ENCODE results near the gene EFCC1. TPM values are rescaled to one million over a fixed set of nuclear protein-coding genes. Genes with fewer than 3 reads are reported as not detected.

EFCC1 gene
- total RNA-seq, 1 donor from 2014 or later: 0.94 TPM

DNA sequence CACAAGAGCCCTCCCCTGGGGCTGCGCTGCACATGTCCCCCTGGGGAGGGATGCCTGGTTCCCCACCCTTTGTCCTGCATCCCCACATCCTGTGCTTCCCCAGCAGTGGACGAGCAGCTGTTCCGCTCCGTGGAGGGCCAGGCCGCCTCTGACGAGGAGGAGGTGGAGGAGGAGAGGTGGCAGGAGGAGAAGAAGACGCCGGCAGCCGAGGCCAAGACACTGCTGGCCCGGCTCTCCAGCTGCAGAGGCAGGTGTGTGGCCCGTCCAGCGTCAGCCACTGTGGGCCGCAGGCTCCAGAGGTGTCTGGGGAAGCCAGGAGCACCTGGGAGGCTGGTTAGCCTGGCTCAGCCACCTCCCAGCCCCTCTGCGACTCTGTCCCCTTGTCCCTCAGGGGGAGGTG, 31.6 kb downstream of the EFCC1 start:
- no peak for DNase-seq

DNA sequence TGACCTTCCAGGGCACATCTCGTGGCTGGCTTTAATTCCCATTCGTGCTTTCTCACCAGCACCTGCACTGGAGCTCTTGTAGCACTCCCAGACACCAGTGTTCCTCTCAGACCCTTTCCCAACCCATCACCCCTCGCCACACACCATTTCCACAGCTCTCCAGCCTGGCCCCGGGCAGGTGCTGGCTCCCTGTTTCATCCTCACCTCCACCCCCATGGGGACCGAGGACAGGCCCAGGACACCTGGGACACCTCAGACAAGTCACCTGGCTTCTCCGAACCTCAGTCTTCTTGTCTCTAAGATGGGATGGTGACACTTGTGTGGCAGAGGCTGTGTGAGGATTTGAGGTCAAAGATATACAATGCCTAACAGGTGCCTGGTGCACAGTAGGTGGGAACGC, 32.0 kb downstream of the EFCC1 start:
- no peak for DNase-seq

DNA sequence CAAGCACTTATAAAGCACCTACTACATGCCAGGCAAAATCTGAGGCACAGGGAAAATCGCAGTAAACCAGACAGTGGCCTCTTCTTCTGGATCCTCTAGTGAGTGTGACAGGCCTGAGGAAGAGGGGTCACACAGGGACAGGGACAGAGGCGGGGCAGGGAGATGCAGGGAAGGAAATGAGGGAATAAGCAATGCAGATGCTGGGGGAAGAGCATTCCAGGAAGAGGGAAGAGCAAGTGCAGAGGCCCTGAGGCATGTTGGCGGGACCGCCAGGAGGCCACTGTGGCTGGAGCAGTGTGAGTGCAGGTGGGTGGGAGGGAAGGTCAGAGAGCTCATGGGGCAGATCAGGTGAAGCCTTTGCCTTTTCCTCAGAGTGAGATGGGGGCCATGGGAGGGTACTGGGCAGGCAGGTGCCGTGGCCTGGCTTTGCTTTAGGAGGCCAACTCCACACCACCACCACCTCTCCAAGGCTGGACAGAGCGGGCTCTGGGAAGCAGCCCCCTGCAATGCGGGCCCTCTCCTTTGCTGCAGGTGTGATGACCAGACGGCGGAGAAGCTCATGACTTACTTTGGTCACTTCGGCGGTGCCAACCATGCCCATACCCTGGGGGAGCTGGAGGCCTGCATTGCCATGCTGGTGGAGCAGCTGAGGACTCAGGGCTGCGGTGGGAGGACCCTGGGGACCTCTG, 32.7 kb downstream of the EFCC1 start:
- DNase-seq: no peak

DNA sequence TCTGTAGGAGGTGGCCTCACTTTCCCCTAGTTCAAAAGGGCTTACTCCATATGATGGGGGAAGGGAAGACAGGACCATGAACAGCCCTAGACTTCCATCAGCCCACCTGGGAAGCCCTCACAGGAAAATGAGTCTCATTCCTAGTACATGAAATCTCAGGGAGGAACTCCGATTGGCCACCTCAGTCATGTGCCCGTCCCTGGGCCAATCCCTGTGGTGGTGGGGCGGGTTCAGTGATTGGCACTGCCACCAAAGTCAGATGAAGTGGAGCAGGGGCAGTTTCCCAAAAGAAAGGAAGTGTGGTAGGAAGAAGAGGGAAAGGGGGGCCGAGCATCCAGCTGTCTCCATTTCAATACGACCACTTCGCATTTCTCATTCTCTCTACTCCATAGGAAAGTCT, 33.5 kb downstream of the EFCC1 start:
- DNase-seq: no peak

DNA sequence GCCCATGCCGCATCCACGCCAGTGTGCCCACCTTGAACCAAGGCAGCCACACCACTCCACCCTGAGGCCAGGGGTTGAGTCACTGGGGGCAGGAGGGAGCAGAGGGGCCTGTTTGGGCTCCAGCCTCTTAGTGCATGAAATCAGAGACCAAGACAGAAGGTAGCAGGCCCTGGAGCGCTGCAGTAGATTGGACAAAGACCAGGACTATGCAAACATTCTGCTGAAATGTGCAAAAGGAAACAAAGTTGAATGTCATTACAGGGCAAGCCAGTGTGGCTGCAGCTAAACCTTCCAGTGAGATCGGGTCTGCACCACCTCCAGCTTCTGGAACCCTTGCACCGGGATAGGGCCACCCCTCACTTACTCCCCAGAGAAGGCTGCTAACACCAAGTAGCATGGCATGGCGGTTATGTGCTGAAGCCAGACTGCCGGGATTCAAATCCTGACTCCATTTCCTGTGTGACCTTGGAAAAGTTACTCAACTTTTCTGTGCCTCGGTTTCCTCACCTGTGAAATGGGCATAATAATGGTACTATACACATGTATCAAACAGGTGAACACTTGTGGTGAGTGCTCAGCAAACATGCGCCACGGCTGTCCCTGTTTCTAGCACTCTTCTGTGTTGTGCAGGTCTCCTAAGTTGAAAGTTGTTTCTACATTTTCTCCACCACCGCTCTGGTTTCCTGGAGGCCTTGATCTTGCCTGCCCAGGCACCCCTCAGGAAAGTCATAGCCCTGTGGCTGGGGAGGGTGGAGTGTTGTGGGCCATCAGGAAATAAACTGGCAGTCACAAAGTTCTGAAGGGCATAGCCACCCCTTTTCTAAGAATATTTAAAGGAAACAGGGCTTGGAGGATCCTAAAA, 34.5 kb downstream of the EFCC1 start:
- DNase-seq: no peak

DNA sequence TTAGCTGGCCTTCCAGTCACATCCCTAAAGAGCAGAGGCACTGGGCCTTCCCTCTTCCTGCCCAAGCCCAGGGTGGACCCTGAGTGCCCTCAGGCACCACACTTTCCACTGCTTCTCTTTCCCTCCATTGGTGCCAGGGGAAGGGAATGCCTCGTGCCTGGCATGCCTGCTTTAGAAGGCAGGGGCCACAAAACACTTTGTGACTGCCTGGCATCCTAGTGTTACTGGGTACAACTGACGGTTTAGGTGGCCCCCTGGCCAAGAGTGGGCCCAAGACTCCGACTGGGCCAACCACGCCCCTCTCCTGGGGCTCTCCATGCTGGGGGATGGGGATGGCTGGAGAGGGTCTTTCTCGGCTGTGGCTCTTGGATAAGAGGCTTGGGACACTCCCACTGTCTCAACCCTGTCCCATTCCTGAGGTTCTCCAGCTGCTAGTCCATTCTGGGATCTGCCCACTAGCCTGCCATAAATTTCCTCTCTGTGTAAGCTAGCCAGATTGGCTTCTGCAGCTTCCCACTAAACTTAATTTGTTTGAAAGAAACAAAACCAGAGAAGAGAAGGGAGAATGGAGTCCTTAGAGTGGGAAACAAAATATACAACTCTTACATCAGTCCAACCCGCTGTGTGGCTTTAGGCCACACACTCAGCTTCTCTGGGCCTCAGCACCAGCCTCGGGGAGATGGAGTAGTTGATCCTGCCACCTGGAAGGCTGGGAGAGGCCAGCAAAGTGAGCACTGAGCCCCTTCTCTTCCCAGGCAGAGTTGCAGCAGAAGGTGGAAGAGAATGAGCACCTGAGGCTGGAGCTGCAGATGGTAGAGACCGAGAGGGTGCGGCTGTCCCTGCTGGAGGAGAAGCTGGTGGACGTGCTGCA, 35.4 kb downstream of the EFCC1 start:
- no peak for DNase-seq

DNA sequence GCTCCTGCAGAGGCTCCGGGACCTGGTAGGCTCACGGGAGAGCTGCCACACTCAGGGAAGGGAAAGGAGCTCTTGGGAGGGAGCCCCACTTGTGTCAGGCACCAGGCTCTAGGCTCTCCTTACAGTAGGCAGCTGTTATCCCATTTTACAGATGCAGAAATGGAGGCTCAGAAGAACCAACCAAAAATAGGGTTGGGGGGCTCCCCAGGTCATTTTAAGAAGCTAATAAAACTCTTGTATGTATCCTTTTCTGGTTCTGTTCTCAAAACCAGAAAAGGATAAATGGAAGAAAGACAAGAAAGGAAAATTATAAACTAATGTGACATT, 36.0 kb downstream of the EFCC1 start:
- no peak for DNase-seq

DNA sequence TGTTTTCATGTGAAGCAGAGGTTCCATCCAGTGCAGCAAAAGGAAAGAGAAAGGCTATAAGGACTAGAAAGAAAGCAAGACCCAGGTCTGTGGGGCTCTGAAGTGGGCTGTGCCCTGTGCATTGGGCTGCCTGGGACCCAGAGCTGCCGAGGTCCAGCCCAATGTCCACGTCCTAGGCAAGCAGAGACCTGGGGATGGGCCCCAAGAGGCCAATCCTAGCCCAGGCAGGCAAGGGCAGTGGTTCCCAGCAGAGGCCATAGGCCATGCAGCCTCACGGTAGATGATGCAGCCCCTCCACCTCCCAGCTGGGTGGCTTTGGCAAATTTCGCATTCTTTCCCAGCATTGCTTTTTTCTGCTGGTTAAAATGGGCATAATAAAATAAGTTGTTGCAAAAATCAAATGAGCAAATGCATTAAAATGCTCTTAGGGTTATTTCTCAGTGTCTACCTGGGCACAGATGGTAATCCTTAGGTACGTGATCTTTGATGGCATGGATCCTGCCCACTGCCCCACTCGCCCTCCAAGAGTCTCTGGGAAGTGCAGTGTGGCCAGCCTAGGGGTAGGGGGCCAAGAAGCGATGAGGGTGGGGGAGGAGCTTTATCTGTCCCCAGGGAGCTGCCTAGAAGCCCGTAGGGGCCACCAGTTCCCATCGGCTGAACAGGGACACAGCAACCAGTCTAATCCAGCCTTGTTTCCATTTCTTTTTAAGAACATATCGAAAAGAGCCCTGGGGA, 37.2 kb downstream of the EFCC1 start:
- DNase-seq: no peak

DNA sequence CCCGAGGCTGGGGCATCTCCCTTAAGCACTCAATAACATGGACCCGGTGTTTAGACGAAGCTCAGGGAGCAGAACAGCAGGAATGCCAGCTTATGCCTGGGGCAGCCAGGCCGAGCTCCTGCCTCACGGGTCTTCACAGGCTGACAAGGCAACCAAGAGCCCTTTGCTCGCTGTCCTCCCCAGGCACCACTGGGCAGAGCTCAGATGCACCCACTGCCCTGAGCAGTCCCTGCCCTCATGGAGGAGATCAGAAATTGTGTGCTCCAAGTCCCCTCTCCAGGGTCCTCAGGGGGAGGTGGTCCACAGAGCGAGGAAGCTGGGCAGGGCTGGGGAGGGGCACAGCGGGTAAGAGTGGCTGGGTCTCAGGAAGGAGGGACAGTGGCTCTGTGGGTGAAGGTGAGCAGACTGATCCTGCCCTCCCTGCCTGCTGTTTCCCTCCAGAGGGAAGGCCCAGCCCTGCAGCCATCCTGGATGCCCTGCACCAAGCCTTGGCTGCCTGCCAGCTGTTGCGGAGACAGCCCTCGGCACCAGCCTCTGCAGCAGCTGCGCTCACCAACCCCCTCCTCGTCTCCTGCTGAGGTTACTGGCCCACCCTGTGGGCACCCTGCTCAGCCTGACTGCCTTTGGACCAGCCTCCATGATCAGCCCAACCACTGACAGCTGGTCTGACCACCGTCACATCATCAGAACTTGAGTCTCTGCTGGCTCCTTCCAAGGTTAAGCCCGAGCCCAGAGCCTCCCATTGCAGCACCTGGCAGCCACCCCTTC, 38.4 kb downstream of the EFCC1 start:
- DNase-seq: no peak

DNA sequence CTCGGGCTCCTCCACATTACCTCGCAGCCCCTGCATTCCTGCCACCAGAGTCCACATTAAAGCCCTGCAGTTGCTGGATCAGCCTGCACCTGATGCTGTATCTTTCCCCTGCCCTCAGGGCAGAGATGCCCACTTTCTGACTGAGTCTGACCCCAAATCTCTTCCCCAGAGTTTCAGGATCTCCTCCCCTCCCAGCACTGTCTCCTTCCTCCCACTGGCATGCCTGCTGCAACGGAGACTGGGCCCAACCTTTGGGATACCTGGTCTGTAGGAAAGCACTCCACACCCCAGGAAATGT, 38.9 kb downstream of the EFCC1 start:
- DNase-seq: no peak

DNA sequence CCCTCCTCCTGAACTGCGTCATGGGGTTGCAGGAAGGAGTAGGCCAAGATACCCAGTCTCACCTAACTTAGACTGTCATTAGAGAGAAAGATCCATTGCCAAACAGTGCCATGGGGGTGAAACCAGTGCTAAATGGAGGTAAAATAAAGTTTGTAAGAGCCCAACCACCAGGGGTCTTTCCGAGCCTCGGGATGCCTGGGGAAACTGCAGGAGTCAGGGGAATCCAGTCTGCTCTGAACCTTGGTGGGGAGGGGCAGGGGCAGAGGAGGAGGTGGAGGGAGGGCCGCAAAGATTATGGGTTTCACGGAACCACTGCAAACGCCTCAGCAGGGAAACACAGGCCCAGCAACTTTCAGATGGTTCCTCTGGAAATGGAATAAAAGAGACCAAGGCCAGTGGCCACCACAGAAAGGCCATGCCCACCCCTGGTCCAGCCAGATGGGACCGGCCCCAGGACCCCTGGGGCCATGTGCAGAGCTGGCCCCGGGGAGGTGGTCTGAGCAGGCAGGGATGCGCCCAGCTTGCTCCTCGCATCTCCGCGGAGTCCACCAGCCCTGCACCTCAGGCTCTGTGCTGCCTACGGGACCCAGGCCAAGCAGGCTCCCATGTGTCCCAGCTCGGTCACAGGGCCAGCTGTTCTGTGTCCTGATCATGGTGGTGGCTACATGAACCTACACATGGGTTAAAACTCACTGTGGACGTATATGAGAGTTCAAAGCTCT, 39.6 kb downstream of the EFCC1 start:
- no peak for DNase-seq

DNA sequence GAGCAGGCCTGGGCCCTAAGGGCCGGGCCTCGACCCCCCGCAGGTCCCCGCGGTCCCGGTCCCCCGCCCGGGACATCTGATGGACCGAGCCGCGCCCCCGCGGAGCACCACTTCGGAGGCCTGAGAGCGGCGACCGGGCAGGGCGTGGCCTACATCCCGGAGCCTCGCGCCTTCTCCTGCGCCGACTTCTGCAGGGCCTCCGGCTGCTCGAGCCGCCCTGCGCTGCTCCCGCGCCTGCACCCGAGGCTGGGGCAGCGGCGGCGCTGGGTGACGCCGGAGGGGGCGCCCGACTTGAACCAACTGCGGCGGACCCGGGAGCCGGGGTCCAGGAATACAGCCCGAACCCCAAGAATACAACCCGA, 44.6 kb downstream of the EFCC1 start:
- no peak for DNase-seq

DNA sequence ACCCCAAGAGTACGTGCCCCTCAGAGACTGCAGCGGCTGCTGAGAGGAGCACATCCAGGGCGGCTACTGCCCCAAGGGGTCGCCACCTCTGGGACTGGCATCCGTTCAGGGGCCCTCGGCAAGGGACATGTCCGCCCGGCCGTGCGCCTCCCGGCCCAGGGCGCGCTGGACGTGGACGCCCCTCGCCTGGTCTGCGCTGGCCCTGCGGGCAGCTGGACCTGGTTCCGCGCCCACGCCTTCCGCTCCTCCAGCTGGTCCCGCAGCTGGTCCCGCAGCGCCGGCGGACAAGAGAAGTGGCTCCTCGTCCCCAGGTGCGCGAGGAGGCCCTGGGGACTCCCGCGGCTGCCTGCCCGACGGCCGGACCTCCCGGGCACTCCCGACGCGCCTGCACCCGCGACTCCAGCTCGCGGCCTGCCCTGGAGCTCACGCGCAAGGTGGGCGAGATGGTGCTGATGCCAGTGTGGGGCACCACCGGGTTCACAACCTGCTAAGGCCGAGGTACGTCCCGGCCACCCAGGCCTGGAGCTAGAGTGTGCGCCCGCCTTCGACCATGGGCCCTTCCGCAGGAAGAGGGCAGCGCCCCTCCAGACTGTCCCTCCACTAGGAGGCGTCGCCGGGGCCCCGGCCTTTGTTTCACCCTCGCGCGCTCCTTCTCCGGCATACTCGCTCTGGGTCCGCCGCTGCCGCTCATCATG, 45.1 kb downstream of the EFCC1 start:
- no peak for DNase-seq

DNA sequence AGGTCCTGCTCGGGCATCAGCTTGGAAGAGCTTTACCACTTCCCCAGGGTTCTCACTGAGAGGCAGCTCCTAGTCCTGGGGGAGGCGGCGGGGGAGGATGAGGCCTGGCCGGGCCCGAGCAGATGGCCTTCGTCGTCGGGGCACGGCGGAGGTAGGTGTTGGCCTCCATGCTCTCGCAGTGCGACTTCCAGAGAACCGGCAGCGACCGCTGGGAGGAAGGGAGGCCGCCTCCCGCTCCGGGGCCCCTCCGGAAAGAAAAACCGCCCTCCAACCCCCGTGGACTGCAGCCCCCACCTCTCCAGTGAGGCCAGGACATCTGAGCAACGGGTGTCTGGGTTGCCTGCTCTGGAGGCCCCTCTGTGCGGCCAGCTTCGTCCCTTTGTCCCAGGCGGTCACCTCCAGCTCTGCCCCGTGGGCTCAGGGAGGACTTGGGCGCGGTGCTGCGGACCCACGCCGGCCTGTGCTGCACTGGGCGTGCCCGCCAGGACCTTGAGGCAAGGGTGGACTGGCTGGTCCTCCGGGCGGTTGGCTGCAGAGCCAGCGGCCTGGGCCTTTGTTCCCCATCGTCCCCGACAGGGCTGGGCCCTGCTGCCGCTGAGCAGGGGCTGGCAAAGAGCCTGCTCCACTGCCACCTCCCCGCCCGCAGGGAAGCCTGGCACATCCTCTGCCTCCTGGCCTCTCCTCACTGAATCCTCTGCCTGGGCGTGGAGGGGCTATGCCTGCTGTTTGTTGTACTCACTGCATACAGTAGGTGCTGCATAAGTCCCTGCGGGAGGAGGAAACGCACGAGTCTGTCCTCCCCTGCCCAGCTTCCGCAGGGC, 45.8 kb downstream of the EFCC1 start:
- DNase-seq: no peak

DNA sequence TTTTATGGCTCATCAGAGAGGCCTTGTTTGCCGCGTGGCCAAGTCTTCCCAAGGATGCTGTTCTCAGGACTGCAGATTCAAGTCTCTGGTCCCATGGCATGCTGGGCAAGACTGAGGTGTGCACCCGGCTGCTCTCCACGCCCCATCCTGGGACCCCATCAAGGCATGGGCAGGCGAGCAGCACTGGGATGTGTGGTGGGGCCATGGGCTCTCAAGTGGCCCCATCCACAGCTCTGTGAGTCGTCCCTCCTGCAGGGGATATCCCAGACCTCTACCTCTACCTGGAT, 46.4 kb downstream of the EFCC1 start:
- no peak for DNase-seq

DNA sequence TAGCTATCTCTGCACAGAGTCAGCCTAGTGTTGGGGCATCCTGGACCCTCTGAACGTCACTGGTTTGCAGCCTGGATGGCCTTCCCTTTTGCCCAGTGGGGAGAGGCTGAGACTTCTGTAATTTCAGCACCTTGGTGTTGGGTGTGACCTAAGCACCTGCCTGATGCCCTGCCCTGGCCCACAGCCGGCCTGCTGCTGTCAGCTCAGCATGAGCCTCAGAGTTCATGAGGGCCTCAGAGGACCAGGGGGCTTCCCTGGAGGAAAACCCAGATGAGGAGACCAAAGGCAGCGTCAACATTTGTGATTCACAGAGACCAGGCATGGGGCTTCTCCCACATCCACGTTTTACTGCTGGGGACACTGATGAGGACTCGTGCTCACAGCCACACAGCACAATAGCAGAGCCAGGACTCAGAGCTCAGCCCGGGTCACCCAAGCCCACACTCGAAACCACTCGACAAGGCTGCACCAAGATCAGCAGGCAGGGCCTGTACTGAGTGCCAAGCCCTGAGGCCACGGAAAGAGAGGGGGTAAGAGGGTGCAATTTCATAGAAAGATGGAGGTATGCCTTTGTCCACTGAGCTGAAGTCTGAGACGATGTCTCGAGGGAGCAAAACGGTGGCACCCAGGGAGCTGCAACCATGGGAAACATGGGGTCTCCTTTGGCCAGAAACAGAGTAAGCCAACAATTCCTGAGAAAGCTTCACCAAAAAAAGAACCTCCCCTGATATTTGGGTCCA, 49.6 kb downstream of the EFCC1 start:
- DNase-seq: no peak

DNA sequence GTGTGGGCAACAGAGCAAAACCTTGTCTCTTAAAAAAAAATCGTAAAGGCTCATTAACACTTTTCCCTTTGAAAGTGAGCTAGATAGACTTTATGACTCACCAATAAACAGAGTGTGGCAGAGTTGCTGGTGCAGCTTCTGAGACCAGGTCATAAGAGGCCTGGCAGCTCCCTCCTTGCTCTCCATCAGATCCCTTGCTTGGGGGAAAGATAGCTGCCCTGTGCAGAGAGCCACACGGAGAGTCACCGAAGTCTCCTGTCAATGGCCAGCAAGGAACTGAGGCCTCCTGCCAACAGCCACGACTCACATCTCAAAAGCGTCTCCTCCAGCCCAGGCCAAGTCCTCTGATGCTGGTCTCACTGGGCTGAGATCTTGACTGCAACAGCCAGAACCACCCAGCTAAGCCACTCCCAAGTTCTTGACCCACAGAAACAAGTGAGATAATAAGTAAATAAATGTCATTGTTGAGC, 50.8 kb downstream of the EFCC1 start:
- no peak for DNase-seq

DNA sequence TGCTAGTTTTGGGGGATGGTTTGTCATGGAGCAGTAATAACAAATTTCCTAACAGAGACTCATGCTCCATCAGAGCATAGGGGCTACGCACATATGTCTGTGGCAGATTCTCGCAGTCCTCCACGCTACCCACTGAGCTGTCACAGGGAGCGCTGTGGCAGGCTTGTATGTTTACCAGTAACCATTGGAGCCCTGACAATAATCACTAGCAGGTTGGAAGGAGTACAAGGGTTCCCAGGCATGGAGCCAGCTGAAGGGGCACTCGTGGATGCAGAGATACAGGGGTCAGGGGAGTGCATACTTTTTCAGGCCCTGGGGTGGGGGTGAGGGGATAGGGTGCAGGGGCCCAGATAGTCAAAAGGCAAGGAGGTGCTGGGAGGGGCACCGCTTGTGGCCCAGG, 51.6 kb downstream of the EFCC1 start:
- DNase-seq: no peak

DNA sequence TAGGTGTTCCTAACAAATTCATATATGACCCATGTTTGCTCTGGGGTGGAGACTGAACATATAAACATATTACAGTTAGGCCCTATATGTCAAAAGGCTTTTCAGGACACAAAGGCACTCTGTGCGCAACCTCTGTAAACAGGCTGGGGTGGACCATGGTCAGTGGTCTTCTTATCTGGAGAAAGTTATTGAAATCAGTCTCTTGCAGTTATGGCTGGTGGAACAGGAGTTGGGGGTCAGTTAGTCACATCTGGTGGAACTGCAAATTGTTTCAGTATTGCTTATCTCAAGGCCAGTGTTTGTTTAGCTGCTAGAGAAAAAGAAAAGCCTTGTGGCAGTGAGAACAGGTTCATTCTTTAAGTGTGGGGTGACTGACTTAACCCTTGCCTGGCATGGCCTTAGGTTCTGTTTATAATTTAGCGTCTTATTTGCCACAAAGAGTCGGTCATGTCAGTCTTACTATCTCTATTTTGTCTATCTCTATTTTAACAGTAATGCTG, 53.6 kb downstream of the EFCC1 start:
- no peak for DNase-seq

Data from occipital lobe (tissue), 2 donors.